ENCODE data around the gene MTHFSD. TPM values are rescaled to one million over a fixed set of nuclear protein-coding genes. Genes with fewer than 3 reads are reported as not detected.

MTHFSD gene
- polyA plus RNA-seq, 1 donor (not counting 4 experiments of a cell fraction or from before 2014, with no cell fraction given): 14.7 TPM

DNA sequence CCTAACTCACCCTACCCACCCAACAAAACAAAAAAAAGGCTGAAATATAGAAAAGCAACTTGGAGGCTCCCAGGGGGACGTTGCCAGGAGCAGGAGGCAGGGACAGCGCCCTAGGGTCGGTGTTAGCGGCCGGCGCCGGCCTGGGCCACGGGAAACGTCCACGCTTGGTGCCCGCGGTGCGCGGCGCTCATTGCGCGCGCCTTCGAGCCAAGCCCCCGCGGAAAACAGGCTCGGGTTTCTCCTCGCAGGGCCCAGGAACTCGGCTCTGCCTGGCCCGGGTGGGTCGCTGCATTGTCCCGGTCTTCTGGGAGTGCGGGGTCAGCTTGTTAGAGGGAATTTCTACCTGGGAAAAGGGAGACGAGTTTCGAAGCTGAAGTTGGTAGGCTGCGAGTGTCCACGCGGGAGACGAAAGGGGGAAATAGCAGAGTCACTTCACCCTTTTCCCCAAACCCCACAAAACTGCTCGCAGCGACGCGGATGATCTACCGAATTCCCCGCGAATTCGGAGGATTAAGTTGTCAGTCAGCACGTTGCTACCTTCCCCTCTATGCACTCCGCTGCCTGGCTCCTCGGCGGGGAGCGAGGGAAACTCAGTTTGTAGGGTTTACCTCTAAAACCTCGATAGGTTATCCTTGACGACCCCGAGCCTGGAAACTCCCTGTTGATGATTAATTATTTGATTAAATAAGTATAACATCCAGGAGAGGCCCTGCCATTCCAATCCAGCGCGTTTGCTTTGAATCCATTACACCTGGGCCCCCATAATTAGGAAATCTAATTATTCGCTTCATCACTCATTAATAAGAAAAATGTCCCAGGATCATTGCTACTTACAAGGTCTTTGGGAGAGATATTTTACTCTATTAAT, 10.8 kb upstream of the MTHFSD start:
- H3K9me3 ChIP-seq (ENCODE audit: control insufficient read depth, low read depth, low read length): no peaks in the 10 kb centered on the region
- H3K4me1 ChIP-seq (ENCODE audit: control insufficient read depth, extremely low read depth, insufficient read depth, low read length): peaks cover 13% of the 10 kb centered on the region
- H3K4me3 ChIP-seq (ENCODE audit: control insufficient read depth in 2 of 3, extremely low read depth in 1 of 3, insufficient read depth in 2 of 3, low read depth in 1 of 3, low read length in 3 of 3): no peak overlapping the region
- H3K9ac ChIP-seq (ENCODE audit: control insufficient read depth, extremely low read depth, insufficient read depth, low read length): no peak overlapping the region
- H3K79me2 ChIP-seq (ENCODE audit: control insufficient read depth, insufficient read depth, low read length): no peaks in the 10 kb centered on the region
- dilution Hi-C loops (cut with MboI; ENCODE audit: extremely low pct_ligation_motif_present, low sequenced_read_pairs): loop anchor here (25.0 kb wide), 1 partner anchor 696 kb away; no protein-coding TSS in a partner anchor
- no peak overlapping the region for H3K27ac ChIP-seq (ENCODE audit: control insufficient read depth, insufficient read depth, low read length)
- peak overlapping the region; percentile 48 for H3K4me2 ChIP-seq (ENCODE audit: control insufficient read depth, extremely low read depth, insufficient read depth, low read depth, low read length)
- H3K27me3 ChIP-seq (ENCODE audit: control insufficient read depth, extremely low read depth, insufficient read depth, low read length): peaks cover 74% of the 10 kb centered on the region
- no peaks in the 10 kb centered on the region for H3K36me3 ChIP-seq (ENCODE audit: control insufficient read depth in 2 of 2, extremely low read depth in 1 of 2, insufficient read depth in 2 of 2, low read length in 2 of 2)
- H4K20me1 ChIP-seq (ENCODE audit: control insufficient read depth, extremely low read depth, insufficient read depth, low read length): no peaks in the 10 kb centered on the region
- no peak for TF ChIP-seq CTCF (optimal IDR thresholded peaks at IDR 0.05 in 1 of 3, IDR thresholded peaks at IDR 0.05 in 1 of 3, conservative IDR thresholded peaks at IDR 0.05 in 1 of 3; ENCODE audit: extremely low read depth in 1 of 3, insufficient read depth in 2 of 3, low read length in 3 of 3)
- TF ChIP-seq EZH2 (IDR thresholded peaks at IDR 0.05; ENCODE audit: low read length): peak; percentile 83
- FAIRE-seq (no peak), DNase-seq (ENCODE audit: low read depth, low spot score) (no peak)
- no peak overlapping the region for H2AFZ ChIP-seq (ENCODE audit: control insufficient read depth, low read length)
- no peaks in the 10 kb centered on the region for H3K9me1 ChIP-seq (ENCODE audit: control insufficient read depth, extremely low read depth, insufficient read depth, low read length)

DNA sequence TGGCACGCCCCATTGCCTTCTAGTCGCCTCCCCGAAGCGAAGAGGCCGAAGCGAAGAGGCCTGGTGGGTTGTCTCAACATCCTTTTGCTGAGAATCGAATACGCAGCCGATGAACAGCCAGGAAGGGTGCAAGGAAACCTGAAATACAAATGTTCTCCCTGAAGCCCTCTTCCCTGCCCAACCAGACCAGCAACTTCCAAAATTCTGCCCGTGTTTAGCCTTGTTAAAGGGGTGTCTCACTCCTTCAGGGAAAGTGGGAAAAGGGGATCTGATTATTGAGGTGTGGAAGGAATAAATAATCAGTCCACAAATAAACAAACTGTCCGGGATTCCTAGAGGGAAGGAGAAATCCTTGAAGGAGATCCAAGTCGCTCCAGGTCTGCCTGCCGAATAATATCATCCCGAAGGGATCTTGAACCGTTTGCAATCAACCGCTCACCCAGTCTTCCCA, 10.2 kb upstream of the MTHFSD start:
- H3K9me3 ChIP-seq (ENCODE audit: control insufficient read depth, low read depth, low read length): no peaks in the 10 kb centered on the region
- H3K27me3 ChIP-seq (ENCODE audit: control insufficient read depth, extremely low read depth, insufficient read depth, low read length): peaks cover 67% of the 10 kb centered on the region
- FAIRE-seq (no peak), DNase-seq (ENCODE audit: low read depth, low spot score) (no peak)
- no peaks in the 10 kb centered on the region for H4K20me1 ChIP-seq (ENCODE audit: control insufficient read depth, extremely low read depth, insufficient read depth, low read length)
- H3K27ac ChIP-seq (ENCODE audit: control insufficient read depth, insufficient read depth, low read length): no peak overlapping the region
- H3K9ac ChIP-seq (ENCODE audit: control insufficient read depth, extremely low read depth, insufficient read depth, low read length): no peak overlapping the region
- dilution Hi-C loops (cut with MboI; ENCODE audit: extremely low pct_ligation_motif_present, low sequenced_read_pairs): loop anchor here (25.0 kb wide), 1 partner anchor 697 kb away; no protein-coding TSS in a partner anchor
- no peak overlapping the region for H3K4me2 ChIP-seq (ENCODE audit: control insufficient read depth, extremely low read depth, insufficient read depth, low read depth, low read length)
- no peak overlapping the region for H2AFZ ChIP-seq (ENCODE audit: control insufficient read depth, low read length)
- H3K36me3 ChIP-seq (ENCODE audit: control insufficient read depth in 2 of 2, extremely low read depth in 1 of 2, insufficient read depth in 2 of 2, low read length in 2 of 2): no peaks in the 10 kb centered on the region
- no peak for TF ChIP-seq CTCF (optimal IDR thresholded peaks at IDR 0.05 in 1 of 3, IDR thresholded peaks at IDR 0.05 in 1 of 3, conservative IDR thresholded peaks at IDR 0.05 in 1 of 3; ENCODE audit: extremely low read depth in 1 of 3, insufficient read depth in 2 of 3, low read length in 3 of 3)
- TF ChIP-seq EZH2 (IDR thresholded peaks at IDR 0.05; ENCODE audit: low read length): peak; percentile 63
- H3K79me2 ChIP-seq (ENCODE audit: control insufficient read depth, insufficient read depth, low read length): no peaks in the 10 kb centered on the region
- H3K4me3 ChIP-seq (ENCODE audit: control insufficient read depth in 2 of 3, extremely low read depth in 1 of 3, insufficient read depth in 2 of 3, low read depth in 1 of 3, low read length in 3 of 3): no peak overlapping the region
- no peaks in the 10 kb centered on the region for H3K9me1 ChIP-seq (ENCODE audit: control insufficient read depth, extremely low read depth, insufficient read depth, low read length)
- H3K4me1 ChIP-seq (ENCODE audit: control insufficient read depth, extremely low read depth, insufficient read depth, low read length): peaks cover 13% of the 10 kb centered on the region
